GM12891 (cell line): ENCODE measurements around the gene SEMA4A.

Experiments used
- POLR2A ChIP-seq: IDR thresholded peaks from 2 replicates; pipeline ENCODE4 v1.6.1; 2011; ENCODE audit warnings: low read depth, low read length, control low read depth
- POLR2AphosphoS5 ChIP-seq: IDR thresholded peaks from 2 replicates; pipeline ENCODE4 v1.6.1; 2011; ENCODE audit warnings: low read depth, low read length, control low read depth
- SPI1 ChIP-seq: IDR thresholded peaks from 2 replicates; pipeline ENCODE4 v1.6.1; 2011; ENCODE audit warnings: low read depth, low read length, control low read depth
- TAF1 ChIP-seq: IDR thresholded peaks from 2 replicates; pipeline ENCODE4 v1.6.1; 2011; ENCODE audit warnings: low read depth, low read length, control low read depth

GRCh38 chr1:156104065-156104810 is 49.1 kb upstream of the SEMA4A start:
- TF ChIP-seq POLR2A (no peak), TAF1 (no peak), POLR2AphosphoS5 (no peak), SPI1 (no peak)
